Amniotic epithelial cell (primary cell): ENCODE results near the gene ZNF516.

Experiments used
- DNase-seq: peaks from one replicate; pipeline ENCODE4 v3.0.0-alpha.2; 2010; ENCODE audit warnings: low read depth

ZNF516 gene

DNA sequence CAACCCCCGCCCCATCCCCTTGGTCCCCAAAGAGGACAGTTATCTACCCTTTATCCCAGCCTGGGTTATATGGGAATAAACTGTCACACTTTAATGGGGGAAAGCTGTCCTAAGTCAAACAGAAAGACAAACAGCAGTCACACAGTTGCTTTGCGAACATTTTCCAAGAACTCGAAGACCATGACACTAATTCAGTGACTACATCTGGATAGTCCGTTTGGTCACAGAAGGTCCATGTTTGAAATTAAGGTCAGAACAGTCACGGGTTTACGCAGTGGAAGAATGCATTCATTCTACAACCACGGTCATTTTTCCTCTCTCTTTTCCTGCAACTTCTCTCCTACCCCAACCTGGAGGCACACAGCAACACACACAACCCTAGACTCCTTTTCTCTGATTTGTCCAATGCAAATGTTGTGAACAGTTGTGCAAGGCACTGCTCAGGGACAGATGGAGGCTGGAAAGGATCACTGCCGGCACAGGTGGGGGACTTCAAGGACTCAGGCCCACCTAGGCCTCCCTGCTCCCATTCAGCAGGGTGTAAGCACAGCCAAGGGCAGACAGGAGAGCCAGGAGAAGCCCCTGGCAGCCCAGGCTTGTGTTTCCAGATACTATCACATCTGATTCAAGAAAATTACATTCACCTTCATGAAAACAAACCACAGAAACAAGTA lies 39.9 kb downstream of the ZNF516 start:
- DNase-seq, result no peak

DNA sequence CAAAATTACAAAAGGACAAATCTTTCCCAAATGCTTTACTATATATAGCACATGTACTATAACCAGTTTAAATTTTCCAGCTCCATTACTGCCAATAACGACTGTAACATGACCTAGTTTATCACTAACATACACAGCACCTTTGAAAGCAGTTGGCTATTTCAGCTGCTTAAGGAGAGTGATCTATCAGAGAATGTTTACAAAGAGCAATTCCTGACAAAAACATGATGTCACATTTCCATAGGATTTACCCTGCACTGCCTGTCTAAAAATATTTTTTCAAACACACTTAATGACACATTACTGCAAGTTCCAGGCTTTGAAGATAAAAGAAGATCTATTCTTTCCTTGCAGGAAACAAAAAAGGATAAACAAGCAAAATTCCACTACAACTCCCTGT lies 40.6 kb downstream of the ZNF516 start:
- peak; percentile 41 for DNase-seq

DNA sequence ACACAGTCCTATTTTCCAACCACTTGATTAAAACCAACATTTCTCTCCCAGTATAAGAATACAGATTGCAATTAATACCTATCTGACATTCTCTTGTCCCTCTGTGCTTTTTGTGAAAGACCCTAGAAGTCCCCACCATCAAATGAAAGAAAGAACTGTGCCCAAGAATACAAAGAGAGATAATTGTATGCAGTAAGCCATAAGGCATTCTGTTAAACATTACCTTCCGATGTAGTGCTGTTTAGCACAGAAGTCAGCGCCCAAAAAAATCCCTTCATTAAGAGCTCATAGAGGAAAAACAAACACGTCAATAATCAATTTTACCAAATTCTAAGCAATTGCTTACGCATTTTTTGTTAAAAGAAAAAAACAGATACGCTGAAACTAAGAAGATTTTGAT lies 41.1 kb downstream of the ZNF516 start:
- DNase-seq, result no peak

DNA sequence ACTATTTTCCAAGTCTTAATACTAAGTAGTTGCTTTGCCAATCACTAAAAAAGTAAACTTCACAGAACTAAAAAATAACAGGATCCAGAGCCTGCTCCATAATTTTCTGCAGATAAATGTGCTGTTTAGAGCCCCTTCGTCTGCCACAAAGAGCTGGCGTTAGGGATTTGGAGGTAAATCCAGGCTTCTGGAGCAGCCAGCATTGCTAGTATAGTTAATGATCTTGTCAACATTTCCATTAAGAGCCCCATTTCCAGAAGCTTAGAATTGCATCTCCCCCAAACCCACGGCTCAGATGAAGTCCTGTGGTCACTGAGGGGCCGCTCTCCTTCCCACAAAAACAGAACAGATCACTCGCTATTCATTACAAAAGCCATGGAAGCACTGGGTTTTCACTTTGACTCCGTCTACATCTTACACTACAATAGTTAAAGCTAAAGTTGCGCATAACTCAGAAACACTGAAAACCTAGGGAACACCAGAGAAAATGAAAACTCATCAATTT lies 41.9 kb downstream of the ZNF516 start:
- DNase-seq, result no peak

DNA sequence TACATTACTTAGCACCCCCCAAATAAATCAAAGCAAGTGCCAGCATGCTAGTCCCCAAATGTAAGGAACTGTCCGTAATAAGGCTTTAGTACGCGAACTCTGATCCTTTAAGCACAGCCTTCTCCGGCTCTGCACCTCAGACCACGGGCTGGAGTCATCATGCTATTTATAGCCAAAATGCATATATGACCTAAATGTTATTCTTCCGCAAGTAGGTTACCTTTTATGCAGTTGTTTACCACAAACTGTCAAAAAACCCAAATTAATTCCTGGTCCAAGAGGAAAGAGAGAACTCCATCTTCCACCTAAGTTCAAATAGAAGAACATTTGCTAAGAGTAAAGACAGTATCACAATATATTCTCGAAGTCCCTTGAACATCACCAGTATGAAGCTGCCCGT lies 42.7 kb downstream of the ZNF516 start:
- DNase-seq, result peak; percentile 70

DNA sequence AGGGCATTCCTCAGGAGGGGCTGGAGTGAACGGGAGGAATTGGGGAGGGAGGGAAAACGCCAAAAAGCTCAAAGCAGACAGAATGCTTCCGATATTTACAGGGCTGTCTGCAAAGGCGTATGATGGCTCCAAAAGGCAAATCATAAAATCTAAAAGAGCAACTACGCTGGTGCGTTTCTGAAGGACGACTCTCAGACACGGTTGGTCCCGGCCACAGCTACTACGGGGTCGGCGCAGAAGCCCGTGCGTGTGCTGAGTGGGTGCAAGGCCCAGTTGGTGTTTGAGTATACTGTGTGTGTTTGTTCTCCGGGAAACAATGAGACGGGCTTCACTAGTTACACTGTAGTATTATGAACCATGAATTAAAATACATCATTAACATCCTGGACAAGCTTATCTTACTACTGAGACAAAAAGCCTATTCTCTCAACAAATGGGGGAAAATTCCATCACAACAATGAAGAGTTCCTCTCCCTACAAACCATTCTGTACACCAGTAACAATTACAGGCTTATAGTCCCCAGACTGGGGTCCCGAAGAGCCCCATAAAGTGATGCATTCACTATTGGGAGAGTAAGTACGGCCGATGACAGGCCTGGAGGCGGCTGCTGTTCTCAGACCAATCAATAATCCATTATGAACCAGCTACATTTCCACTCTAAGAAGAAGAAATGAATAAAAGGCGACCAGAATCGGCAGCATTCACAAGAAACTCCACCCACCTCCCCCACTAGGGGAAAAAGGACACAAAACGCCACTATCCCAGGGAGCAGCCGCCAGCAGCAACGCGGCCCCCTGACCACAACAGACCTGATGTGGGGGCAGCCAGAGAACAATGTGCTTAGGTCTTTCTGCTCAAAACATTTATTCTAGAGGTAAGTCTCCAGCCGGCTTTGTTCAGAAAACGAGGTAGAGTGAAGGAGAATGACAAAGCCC lies 43.4 kb downstream of the ZNF516 start:
- no peak for DNase-seq

DNA sequence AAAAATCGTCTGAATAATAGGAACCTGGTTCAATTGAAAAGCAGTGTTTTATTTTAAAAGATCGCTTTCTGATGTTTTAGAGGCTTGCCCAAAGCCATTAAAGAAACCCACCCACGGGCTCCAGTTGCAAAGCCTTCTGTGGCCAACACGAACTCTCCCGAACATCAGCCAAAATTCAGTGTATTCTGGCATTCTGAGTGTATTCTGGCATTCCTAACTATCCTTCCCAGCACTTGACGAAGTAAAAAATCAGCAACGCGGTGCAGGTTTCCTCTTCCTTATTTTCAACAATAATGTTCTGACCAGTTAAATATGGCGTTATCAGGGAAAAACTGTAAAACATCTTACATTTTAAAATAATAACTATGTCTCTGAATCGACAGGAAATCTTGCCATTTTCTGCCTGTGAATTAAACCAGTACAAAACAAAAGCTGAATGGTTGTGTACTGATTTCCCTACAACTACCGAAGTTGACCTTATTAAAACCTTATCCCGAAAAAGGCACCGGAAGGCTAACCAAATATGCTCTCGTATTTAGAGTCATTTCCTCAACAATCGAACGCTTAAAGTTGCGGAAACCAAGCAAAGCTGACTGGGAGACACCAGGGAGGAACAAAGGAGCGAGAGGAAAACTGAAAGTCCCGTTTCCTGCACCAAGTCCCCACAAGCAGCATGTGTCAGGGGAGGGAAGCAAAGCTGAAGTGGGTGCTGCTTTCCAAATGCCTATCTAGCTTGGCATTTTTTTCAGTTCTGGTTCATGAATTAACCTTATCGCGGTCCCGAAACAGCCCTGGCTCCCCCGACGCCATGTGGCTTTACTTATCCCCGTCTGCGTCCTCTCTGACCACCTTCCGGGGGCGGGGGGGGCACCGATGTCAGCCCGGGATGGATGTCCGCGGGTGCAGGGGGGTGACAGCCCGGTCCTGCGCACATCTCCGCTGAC lies 44.3 kb downstream of the ZNF516 start:
- DNase-seq, result peak; percentile 64

DNA sequence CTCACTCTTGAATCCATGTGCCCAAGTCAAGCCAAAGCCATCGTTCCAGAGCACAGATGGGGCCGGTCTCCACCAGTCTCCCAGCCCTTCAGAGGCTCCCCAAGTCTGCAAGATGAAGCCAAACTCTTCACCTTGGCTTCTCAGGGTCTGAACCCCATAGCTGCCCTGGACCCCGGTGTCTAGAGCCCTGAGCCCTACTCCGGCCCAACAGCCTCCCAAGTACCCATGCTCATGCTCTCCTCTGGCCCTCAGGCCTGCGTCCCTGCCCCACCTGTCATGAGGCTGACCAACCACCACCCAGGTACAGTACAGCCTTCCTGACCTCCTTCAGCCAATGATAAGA lies 46.0 kb downstream of the ZNF516 start:
- DNase-seq, result no peak

DNA sequence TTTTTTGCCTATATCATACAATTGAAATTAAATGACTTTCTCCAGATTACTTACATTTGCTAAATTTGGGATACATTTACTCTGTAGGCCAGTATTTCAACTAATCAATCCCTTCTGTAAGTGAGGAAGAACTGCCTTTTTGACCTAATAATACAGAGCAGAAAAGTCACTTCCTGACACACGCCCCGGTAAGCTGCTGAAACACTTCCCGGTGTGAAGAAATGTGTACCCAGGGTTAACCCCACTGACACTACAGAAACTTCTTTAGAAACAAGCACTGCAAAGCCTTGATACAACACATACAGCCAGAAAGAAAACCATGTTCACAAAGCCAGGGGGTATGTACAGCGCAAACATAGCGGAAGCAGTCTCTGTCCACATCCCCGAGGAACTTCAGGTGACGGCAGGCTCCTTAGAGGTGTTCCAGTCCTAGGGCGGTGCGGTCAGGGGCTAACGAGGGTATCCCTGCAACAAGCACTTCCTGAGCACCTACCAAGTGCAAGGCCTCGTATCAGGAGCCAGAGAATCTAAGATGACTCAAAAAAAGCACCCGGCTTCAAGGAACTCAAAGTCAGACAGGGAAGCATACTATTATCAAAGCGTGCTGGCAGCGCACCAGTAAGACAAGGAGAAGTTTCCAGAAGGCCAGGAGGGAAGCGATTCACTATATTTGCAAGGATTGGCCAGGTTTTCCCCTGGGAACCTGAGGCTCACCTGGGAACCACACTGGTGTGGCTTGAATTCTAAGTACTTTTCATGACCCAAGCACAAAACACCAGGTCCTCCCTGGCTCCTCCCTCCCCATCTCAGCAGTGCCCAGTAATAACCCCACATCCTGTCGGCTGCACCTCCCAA lies 46.6 kb downstream of the ZNF516 start:
- no peak for DNase-seq

DNA sequence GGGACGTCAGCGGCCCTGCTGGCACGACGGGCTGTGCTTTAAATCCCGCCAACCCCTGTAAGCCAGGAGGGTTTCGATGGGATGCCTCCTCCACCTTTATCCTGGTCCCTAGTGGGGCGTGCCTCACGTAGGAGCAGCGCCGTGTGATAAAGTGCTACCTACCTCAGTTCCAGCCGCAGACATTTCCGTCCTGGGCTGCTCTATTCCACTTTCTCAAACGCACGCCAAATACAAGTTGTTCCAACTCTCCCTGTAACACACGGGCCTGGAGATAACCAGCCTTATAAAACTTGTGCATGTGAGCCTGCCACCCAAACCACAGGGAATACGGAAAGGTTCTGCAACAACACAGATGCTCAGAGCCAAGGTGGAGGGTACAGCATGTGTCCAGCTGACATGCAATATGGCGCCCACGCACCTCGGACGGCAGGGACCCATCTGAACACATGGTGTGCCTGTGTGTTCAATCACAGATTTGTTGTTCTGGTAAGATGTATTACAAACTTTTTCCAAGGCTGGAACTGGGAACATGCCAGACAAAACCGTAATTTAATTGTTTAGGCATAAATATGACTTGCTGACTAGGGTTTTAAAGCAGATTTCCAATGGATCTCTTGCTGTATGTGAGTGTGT lies 47.7 kb downstream of the ZNF516 start:
- DNase-seq, result no peak

DNA sequence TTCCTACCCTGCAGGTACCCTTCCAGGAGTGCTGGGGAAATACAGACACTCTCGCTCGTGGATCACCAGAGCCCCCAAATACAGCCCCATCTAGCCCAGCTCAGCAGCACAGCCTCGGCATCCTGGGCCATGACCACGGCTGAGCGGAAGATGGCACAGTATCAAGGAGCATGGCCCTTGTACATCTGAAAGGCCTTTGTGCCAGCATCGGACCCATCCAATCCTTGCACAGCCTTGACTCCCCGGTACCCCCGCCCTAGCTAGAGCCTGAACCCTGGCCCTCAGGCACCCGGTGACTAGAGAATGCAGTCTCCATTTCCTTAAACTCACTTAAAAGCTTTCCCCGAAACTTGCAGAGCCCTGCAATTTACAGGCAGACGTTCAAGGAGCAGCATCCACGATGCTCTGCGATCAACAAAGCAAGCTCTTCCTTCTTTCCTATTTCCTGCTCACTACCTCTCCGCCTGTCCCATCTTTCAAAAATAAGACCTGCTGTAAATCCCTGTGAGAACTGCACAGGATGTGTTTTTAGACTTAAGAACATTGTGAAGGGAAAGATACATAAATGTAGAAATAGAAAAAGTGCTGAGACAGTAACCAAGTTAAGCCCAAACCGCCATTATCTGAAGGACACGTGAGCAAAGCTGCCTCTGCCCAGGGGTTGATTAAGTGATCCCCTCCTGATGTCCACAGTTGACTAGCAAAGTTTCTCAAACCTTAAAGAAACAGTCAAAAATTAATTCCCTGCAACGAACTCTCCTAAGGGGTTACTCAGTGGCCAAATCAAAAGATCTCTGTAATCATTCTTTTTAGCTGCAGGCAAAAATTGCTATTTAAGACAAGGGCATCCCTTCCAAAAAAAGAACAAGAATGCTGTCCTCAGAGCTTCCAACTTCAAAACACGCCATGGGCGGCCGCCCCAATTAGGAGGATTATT lies 48.5 kb downstream of the ZNF516 start:
- DNase-seq, result peak; percentile 38

DNA sequence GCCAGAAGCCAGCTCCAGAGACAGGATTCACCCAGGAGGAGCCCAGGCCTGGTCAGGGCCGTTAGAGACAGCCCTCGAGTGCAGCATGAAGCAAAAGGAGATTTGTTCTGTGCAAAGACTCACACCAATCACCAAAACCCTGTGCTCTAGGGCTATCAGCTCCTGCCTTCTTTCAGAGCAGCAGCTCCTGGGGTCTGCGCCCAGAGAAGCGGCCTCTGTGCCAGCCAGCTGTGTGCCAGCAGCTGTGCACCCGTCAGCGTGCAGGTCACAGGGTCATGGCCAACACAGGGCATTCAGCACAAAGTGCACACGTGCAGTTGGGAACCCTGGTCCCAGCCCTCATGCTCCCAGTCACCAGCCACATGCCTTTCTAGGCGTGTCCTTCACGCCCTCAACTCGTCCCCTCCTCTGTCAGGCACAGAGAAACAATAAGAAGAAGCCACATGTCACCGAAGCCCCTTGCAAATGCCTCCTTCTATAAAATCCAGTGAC lies 49.3 kb downstream of the ZNF516 start:
- no peak for DNase-seq

DNA sequence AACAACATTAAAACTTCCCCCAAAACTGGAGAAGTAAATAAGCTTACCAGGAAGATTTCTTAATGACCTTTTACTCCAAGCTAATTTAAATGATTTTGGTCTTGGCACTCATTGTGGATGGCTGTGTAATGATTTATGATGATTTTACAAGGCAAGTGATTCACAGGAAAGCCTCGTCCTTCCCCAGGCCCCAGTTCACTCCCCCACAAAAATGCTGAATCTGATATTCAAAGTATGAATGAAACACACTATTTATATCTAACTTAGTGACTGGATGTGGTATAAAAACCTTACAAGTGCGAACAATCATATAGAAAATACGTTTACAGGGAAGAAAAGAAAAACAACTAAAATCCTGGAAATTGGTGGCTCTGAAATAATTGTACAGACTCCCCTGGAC lies 49.8 kb downstream of the ZNF516 start:
- peak; percentile 92 for DNase-seq

DNA sequence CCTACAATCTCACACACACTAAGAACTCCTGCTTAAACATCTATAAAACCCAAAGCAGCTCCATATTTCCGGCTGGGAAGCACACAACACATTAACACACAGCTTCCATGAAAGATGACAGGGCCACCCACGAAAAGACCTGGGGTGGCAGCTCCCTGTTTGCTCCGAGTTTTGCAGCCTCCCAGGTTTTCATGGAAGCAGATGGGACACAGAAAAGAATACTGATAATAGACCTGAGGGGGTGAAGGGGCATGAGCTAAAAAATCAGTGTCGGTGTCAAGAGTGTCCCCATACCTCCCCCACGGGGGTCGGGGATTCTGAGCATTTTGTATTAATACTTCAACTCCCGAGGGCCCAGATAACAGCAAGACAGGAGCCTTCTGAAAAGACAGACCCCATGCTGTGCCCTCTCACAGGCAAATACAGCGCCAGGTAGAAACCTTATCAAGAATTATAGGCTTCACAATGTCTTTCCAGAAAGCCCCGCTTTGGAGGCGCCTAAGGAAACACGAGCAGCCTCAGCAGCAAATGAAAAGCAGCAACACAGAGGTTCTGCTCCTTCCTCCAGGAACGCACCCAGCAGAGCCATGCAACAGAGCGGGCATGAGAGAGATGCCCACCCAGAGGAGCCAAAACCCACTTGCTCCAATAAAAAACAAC lies 50.5 kb downstream of the ZNF516 start:
- no peak for DNase-seq

DNA sequence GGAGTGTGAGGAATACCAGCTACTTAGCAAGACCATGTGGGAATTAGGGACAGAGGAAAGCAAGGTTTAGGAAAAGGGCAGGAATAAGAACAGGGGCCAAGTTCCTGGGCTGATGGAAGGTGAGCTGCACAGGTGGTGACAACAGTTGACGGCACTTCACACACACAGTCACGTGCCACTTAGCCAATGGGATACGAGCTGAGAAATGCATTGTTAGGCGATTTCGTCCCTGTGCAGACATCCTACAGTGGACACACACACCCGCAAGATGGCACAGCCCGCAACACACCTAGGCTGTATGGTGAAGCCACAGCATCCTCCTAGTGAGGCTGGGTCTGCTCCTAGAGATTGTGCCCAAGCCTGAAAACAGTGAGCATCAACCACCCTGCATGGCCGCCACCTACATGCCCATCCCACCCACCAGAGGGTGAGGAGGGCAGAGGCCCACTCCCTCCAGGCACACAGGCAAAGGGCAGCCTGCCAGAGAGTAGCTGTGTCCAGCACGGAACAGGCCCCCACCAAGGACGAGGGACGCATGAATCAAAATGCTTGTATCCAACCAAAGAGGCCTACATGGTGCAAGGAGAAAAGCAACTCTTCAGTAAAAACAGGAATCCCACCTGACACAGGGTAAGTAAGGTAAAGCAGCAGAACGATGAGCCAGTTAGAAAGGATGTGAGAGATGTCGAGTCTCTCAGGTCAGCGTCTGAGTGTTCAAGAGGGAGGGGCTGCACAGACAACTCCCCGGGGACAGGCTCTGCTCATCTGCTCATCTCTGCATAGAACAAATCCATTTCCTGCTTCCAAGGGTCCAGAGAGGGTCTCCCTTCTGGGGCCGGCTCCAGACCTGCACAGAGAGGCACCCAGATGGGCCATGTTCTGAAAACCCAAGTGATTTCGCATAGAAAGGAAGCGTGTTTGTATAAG lies 51.3 kb downstream of the ZNF516 start:
- DNase-seq, result no peak

DNA sequence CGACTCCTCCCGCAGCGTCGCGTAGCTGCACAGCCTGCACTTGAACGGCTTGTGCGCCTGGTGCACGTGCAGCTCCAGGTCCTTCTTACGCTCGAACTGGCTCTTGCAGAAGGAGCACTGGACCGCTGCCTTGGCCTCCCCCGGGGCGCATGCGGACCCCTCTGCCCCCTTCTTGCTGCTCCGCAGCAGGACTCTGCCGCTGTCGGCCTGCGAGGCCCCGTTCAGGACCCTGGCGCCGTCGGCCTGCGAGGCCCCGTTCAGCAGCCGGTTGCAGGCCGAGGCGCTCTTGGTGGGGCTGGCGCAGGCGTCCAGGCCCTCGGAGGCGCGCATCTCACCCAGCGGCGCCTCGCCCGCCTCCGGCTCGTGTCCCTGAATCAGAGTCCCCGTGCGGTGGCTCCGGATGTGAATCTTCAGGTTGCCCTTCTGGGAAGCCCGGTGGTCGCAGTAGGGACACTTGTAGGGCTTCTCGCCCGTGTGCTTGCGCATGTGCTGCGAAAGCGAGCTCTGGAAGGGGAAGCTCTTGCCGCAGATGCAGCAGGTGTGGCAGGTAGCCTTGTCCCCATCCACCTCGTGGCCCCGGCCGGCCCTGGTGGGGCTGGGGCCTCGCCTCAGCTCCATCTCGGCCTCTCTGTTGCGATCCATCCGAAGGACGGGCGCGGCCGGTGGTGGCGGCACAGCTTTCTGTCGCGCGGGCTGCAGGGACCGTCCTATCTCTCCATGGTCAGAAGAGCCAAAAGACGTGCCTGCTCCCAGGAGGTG lies 52.5 kb downstream of the ZNF516 start:
- DNase-seq, result no peak
